Activated T-cell treated with anti-CD3 and anti-CD28 coated beads, Interleukin-2, amount 50 U/mL, for 24 hours (primary cell): ENCODE results near the gene SPOCD1.
"Not testable (repeated sequence)": the region's sequence is repeated elsewhere in the genome, so short reads cannot be mapped to it uniquely, and the experiment has no call there.

Experiments
- DNase-seq: peaks from one replicate; pipeline ENCODE4 v3.0.0-alpha.2; 2020
- H3K27ac Mint-ChIP-seq: 2 replicates; pipeline ENCODE4 v1.8.0; 2020; ENCODE audit warnings: mild to moderate bottlenecking, mixed read lengths
- H3K27me3 Mint-ChIP-seq: 2 replicates; pipeline ENCODE4 v1.8.0; 2020; ENCODE audit warnings: mixed read lengths
- H3K36me3 Mint-ChIP-seq: 2 replicates; pipeline ENCODE4 v1.8.0; 2020; ENCODE audit warnings: low read depth, mixed read lengths
- H3K4me1 Mint-ChIP-seq: 2 replicates; pipeline ENCODE4 v1.8.0; 2020; ENCODE audit warnings: low read depth, mixed read lengths
- H3K4me3 Mint-ChIP-seq: 2 replicates; pipeline ENCODE4 v1.8.0; 2020; ENCODE audit warnings: mild to moderate bottlenecking, moderate library complexity, mixed read lengths
- H3K9me3 Mint-ChIP-seq: 2 replicates; pipeline ENCODE4 v1.8.0; 2020; ENCODE audit warnings: mixed read lengths

SPOCD1 gene

DNA sequence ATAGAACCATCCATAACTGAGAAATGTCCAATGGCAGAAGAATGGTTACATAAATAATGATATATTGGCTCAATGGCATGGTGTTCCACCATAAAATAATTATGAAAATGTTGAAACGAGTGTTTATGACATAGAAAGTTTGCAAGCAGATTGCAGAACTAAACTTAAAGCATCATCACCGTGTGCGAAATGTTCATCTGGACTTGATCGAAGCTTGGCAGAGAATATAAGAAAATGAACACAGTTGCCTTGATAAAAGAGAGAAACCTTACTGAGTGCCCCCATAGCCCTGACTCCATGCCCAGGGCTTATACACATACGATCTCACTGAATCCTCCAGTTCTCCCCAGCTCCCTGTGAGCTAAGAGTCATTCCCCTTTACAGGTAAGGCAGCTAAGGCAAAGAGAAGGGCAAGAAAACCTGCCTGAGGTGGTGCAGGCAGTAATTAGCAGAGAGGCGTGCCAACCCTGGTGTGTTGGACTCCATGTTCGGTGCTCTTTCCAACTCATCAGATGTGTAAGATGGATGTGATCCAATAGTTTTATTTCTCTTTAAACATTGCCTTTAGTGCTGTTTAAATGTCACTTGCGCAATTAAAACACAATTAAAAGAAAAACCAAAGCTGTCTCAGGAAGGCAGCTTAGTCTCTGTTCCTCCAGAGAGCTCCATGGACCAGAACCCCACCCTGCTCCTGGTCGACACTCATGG, 21.8 kb upstream of the SPOCD1 start:
- no peak overlapping the region for H3K27ac Mint-ChIP-seq
- no peaks in the 10 kb centered on the region for H3K9me3 Mint-ChIP-seq
- no peak overlapping the region for H3K4me3 Mint-ChIP-seq

DNA sequence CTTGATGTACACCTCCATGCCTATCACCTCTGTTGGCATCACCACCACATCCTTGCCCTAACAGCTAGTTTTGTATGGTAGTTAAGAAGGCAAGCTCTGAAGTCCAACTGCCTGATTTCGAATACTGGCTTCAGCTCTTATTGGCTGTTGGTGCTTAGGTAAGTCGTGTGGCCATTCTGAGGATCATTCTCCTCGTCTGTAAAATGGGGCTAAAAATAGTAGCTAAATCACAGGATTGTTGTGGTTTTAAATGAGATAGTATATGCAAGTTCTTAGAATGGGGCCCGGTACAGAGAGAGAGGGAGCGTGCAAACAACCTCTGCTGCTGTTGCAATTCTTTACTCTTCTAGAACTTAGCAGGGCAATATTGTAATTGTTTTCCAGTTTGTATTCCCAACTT, 20.8 kb upstream of the SPOCD1 start:
- Mint-ChIP-seq H3K27me3 (no peaks in the 10 kb centered on the region), H3K36me3 (no peaks in the 10 kb centered on the region), H3K4me3 (no peak overlapping the region), H3K4me1 (peaks cover 12% of the 10 kb centered on the region), H3K27ac (no peak overlapping the region), H3K9me3 (no peaks in the 10 kb centered on the region)
- DNase-seq = no peak

More for the DNA sequence above, 21.8 kb upstream of the SPOCD1 start:
- Mint-ChIP-seq H3K27me3 (no peaks in the 10 kb centered on the region), H3K36me3 (no peaks in the 10 kb centered on the region), H3K4me1 (peaks cover 12% of the 10 kb centered on the region)
- DNase-seq = no peak

DNA sequence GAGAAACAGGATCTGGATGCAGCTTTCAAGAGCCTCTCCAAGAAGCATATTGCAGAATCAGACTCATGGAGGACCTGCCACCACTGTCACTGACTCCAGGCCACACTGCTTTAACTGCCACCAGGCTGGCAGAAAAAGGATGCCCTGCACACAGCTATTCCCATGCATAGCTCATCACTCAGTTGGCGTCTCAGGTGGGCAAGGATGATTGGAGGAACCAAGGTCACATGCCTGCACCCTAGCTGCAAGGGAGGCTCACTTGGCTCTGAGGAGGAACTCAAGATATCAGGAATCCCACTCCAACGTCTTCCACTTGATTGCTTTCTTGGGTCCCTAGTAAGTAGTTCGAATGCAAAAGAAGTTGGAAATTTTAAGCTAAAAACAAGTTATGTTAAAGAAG, 19.6 kb upstream of the SPOCD1 start:
- Mint-ChIP-seq H3K36me3 (no peaks in the 10 kb centered on the region), H3K4me1 (peaks cover 12% of the 10 kb centered on the region), H3K27ac (no peak overlapping the region), H3K4me3 (no peak overlapping the region), H3K9me3 (no peaks in the 10 kb centered on the region), H3K27me3 (no peaks in the 10 kb centered on the region)
- no peak for DNase-seq

DNA sequence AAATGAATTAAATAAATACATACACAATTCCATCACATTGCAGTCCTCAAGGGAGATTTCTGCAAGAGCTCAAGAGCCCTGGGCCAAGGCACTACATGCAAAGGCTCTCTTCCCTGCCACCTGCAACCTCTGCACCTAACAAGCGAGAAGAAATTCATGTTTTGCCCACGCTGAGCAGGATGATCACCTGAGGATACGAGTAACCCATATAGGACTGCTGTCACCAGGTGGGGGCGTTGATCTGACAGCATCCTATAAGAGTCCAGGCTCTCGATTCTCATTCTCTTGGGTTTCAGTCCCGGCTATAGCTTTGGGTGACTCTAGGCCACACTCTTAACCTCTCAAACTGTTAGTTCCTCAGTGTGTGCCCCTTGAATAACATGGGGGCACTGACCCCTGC, 18.7 kb upstream of the SPOCD1 start:
- Mint-ChIP-seq H3K9me3 (no peaks in the 10 kb centered on the region), H3K27ac (no peak overlapping the region), H3K27me3 (no peaks in the 10 kb centered on the region), H3K4me3 (no peak overlapping the region), H3K36me3 (no peaks in the 10 kb centered on the region), H3K4me1 (peaks cover 10% of the 10 kb centered on the region)
- no peak for DNase-seq

DNA sequence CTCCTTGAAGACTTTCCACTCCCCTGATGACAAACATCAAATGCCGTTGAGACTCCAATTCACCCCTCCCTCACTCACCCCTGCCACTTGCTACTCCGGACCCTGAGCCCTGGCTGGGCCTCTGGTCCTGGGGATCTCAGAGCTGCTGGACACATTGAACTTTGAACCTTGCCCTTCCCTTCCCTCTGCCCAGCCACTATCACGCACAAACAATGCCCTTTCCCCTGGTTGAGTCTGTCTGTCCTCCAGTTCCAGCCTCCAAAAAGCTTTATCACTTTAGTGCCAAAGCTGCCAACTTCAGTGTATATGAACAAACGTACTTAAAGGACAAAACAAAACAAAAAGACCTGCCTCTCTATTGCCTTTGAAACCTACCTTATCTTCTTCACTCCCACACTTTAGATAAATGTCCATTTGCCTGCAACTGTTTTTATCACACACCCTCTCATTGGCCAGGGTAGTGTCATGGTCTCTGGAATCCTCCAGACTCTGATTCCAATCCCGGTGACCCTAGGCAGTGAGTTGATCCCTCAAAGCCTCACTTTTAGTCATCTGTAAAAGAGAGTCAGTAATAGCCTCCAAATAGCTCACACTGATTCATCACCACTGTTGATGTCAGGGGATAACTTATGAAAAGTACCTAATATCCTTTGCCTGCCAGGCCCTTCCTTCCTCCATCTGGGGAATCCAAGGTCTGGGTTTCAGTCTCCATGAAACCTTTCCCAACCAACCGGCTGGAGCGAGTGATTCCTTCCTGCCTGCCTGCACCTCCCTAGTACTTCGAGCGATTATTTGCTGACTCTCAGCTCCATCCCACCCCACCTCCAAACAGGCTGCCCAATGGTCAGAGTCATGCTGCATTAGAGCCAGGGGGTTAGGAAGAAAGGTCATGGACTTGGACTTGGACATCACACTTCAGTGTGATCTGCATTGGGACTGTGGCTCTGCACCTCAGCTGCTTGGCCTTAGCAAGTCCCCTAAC, 15.9 kb upstream of the SPOCD1 start:
- peaks cover 30% of the 10 kb centered on the region for H3K4me1 Mint-ChIP-seq
- no peak for DNase-seq
- no peak overlapping the region for H3K4me3 Mint-ChIP-seq
- H3K9me3 Mint-ChIP-seq = no peaks in the 10 kb centered on the region
- H3K27ac Mint-ChIP-seq = no peak overlapping the region
- no peaks in the 10 kb centered on the region for H3K36me3 Mint-ChIP-seq
- H3K27me3 Mint-ChIP-seq = no peaks in the 10 kb centered on the region

DNA sequence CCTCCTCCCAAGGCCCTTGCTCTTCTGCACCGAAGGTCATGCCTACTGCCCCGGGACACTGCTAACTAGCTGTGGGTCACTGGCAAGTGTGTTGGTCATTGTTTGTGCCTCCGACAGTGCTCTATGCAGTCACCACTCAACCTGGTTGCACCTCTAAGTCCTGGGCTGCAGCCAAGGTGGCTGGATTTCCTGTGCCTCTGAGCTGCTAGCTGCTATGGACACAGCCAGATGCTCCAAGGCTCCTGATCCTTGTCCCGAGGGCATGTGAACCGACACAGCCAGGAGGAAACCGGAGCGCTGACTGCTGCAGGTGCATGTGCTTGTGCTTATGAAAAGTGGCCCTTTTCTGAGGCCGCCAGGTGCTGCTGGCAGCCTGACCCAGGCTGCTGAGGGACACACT, 14.7 kb upstream of the SPOCD1 start:
- H3K36me3 Mint-ChIP-seq = no peaks in the 10 kb centered on the region
- no peak overlapping the region for H3K4me3 Mint-ChIP-seq
- no peak overlapping the region for H3K27ac Mint-ChIP-seq
- no peaks in the 10 kb centered on the region for H3K27me3 Mint-ChIP-seq
- DNase-seq = no peak
- no peaks in the 10 kb centered on the region for H3K9me3 Mint-ChIP-seq
- peaks cover 33% of the 10 kb centered on the region for H3K4me1 Mint-ChIP-seq

DNA sequence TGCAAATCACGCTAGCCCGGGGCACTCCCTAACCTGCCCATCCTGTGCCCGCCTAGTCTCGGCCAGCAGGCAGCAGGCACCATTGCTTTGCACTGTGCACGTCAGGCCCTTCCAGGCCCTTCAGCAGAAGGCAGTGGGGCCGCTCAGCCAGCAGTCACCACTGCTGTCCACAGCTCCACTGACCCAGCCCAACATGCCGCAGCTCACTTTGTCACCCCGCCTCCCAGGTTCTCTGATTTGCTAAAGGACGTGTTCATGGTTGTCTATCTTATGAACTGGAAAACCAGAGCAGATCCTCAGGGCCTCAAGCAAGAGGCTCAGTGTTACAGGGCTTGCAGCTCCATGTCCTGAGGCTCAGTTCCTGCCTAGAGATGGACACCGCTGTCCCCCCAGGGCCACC, 14.2 kb upstream of the SPOCD1 start:
- no peaks in the 10 kb centered on the region for H3K36me3 Mint-ChIP-seq
- H3K9me3 Mint-ChIP-seq = no peaks in the 10 kb centered on the region
- H3K27ac Mint-ChIP-seq = no peak overlapping the region
- H3K4me1 Mint-ChIP-seq = peaks cover 33% of the 10 kb centered on the region
- no peak overlapping the region for H3K4me3 Mint-ChIP-seq
- DNase-seq = no peak
- H3K27me3 Mint-ChIP-seq = no peaks in the 10 kb centered on the region

DNA sequence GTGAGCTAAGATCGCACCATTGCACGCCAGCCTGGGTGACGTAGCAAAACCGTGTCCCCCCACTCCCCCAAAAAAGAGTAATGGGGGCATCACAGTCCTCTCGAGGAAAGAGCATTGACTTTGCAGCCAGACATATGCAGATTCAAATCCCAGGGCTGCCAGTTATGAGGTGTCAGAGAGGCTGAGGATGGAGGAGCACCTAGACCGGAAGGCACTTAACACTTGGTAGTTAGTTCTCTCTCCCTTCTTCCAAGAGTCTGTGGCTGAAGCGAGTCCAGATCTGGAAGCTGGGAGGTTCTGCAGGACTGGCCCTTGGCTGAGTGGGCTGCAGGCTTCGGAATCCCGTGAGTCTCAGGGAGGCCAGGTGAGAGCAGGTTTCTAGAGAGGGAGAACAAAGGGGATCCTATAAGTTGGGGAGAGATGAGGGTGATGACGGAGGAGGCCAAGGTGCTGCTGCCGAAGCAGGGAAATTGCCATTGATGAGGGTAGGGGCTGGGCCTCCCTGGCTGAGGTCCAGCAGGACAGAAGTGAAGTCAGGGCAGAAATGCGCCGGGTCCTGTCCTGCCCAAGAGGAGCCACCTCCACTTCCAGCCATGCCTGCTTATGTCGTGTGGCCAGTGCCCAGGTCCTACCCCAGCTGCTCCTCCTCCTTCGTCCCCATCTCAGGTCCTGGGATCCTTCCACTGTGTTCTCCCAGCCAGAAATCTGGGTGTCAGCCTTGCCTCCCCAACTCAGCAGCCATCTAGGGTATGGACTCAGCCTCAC, 13.3 kb upstream of the SPOCD1 start:
- DNase-seq = no peak
- no peak overlapping the region for H3K27ac Mint-ChIP-seq
- H3K4me3 Mint-ChIP-seq = no peak overlapping the region
- no peaks in the 10 kb centered on the region for H3K27me3 Mint-ChIP-seq
- peaks cover 31% of the 10 kb centered on the region for H3K4me1 Mint-ChIP-seq
- H3K36me3 Mint-ChIP-seq = no peaks in the 10 kb centered on the region
- H3K9me3 Mint-ChIP-seq = no peaks in the 10 kb centered on the region

DNA sequence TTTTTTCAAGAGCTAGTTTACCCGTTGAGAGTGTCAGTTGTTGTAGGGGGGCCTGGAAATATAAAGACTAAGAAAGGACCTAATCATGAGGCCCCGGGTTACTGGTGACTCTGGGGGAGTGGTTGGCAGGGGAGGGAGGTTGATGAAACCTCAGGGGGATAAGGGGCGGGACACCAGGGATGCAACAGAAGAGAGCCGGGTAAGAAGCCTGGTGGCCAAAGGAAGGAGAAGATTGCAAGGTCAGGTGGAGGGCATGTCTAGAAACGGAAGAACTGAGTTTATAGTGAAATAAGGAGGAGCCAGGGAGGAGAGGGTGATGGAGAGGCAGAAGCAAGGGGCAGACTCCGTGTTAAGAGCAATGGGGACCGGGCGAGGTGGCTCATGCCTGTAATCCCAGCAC, 12.5 kb upstream of the SPOCD1 start:
- H3K36me3 Mint-ChIP-seq = no peaks in the 10 kb centered on the region
- peak overlapping the region; percentile 92 for H3K27ac Mint-ChIP-seq
- H3K4me3 Mint-ChIP-seq = no peak overlapping the region

DNA sequence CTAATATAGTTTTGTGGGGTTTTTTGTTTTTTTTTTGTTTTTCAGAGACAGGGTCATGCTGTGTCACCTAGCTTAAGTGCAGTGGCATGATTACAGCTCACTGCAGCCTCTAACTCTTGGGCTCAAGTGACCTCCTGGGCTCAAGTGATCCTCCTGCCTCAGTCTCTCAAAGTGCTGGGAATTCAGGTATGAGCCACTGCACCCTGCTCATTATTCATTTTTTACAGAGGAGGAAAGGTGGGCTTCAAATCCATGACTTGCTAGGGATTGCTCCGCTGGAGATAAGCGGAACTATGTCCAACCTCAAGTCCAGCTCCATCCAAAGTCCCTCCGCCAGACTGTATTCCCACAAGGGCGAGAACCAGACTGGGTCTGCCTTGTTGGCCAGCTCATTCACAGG, 8.0 kb upstream of the SPOCD1 start:
- H3K36me3 Mint-ChIP-seq = no peaks in the 10 kb centered on the region
- no peaks in the 10 kb centered on the region for H3K9me3 Mint-ChIP-seq
- H3K27me3 Mint-ChIP-seq = no peaks in the 10 kb centered on the region
- H3K4me1 Mint-ChIP-seq = peaks cover 25% of the 10 kb centered on the region
- H3K4me3 Mint-ChIP-seq = no peak overlapping the region
- H3K27ac Mint-ChIP-seq = no peak overlapping the region
- no peak for DNase-seq

More for the DNA sequence above, 12.5 kb upstream of the SPOCD1 start:
- Mint-ChIP-seq H3K4me1 (peaks cover 31% of the 10 kb centered on the region), H3K27me3 (no peaks in the 10 kb centered on the region), H3K9me3 (no peaks in the 10 kb centered on the region)
- DNase-seq = no peak

DNA sequence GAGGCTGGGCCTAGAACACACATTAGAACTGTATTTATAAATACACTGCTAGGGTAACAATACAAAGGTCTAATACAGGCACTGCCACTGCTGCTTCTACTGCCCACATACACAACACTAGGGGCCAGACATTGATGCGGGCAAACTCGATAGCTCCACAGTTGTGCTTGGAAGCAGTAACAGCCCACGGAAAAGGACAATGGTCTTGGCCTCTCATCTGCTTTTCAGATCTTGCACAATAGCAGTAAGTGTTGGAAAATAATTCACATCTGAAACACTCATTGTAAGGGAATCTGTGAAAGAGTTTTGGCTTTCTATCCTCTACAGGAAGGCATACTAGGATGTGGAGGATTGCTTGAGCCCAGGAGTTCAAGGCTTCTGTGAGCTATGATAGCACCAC, 6.9 kb upstream of the SPOCD1 start:
- DNase-seq = no peak
- no peak overlapping the region for H3K27ac Mint-ChIP-seq
- H3K9me3 Mint-ChIP-seq = no peaks in the 10 kb centered on the region
- H3K4me1 Mint-ChIP-seq = peaks cover 16% of the 10 kb centered on the region
- no peaks in the 10 kb centered on the region for H3K36me3 Mint-ChIP-seq
- no peaks in the 10 kb centered on the region for H3K27me3 Mint-ChIP-seq
- H3K4me3 Mint-ChIP-seq = no peak overlapping the region

DNA sequence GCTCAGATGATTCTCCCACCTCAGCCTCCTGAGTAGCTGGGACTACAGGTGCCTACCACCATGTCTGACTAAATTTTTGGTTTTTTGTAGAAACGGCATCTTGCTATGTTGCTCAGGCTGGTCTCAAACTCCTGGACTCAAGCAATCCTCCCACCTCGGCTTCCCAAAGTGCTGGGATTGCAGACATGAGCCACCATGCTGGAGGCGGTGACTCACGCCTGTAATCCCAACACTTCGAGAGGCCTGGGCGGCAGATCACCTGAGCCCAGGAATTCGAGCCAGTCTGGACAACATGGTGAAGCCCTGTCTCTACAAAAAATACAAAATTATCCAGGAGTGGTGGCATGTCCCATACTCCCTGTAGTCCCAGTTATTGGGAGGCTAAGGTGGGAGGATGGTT, 4.4 kb upstream of the SPOCD1 start:
- not testable (repeated sequence) for H3K4me3 Mint-ChIP-seq, DNase-seq, H3K27ac Mint-ChIP-seq, H3K9me3 Mint-ChIP-seq, H3K4me1 Mint-ChIP-seq, H3K27me3 Mint-ChIP-seq, H3K36me3 Mint-ChIP-seq

DNA sequence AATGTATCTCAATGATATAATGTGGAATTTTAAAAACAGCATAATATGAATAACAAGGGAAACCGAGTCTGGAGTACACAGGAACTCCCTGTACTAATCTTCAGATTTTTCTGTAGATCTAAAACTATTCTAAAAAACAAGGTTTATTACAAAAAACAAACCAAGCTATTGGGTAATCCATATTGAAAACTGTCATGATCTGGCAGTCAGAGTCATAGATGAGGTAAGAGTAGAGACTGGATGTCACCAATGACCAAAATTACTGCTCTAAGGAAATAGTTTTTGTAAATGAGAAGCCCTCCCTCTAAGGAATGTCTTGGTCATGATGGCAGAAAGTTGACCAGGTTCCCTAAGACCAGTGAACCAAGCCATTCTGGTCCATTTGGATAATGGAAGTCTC, 2.4 kb upstream of the SPOCD1 start:
- DNase-seq = no peak
- no peak overlapping the region for H3K4me3 Mint-ChIP-seq
- H3K9me3 Mint-ChIP-seq = no peaks in the 10 kb centered on the region
- no peaks in the 10 kb centered on the region for H3K27me3 Mint-ChIP-seq
- H3K4me1 Mint-ChIP-seq = peaks cover 9% of the 10 kb centered on the region
- H3K27ac Mint-ChIP-seq = no peak overlapping the region
- H3K36me3 Mint-ChIP-seq = no peaks in the 10 kb centered on the region

DNA sequence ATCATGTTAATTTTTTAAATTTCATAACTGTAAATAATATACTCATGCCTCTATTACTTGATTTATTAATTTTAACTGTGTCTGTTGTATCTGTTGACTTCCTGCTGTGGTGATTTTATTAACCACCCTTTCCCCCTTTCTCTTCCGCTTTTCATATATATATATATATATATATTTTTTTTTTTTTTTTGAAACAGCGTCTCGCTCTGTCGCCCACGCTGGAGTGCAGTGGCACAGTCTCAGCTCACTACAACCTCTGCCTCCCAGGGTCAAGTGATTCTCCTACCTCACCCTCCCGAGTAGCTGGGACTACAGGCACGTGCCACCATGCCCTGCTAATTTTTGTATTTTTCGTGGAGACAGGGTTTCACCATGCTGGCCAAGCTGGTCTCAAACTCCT, 1.1 kb upstream of the SPOCD1 start:
- H3K4me1 Mint-ChIP-seq = peaks cover 11% of the 10 kb centered on the region
- not testable (repeated sequence) for DNase-seq, H3K9me3 Mint-ChIP-seq, H3K27ac Mint-ChIP-seq, H3K27me3 Mint-ChIP-seq, H3K4me3 Mint-ChIP-seq, H3K36me3 Mint-ChIP-seq
